Endothelial cell of umbilical vein (primary cell): ENCODE measurements around the gene PCNA. TPM values are rescaled to one million over a fixed set of nuclear protein-coding genes. Genes with fewer than 3 reads are reported as not detected.

ENCODE experiments used
- BruUV-seq: library from RNA; stranded (reverse); fragments of 400-500 nt; replicated peaks from 2 replicates; lab custom pipeline; 2021; lab: Mats Ljungman, UMichigan
- CTCF ChIA-PET: fragments of 300-600, 350-600 bp; sonication (Branson Sonifier 250); formaldehyde crosslinking; loops from one replicate; lab custom pipeline; 2021; ENCODE audit warnings: antibody characterized with exemption, inconsistent platforms; lab: Charles Lee
- POLR2A ChIA-PET: fragments of 300-600, 350-600 bp; sonication (Branson Sonifier 250); formaldehyde crosslinking; loops from one replicate; lab custom pipeline; 2021; ENCODE audit warnings: antibody characterized with exemption, inconsistent platforms; lab: Charles Lee
- DNase-seq: peaks from one replicate; pipeline ENCODE4 v3.0.0-alpha.2; 2011; ENCODE audit warnings: low read depth, low spot score
- FAIRE-seq: peaks from 2 replicates; lab custom pipeline; 2011; peaks lifted over from hg19 to GRCh38; lab: Jason Lieb, UNC
- H2AFZ ChIP-seq: 2 replicates; pipeline ENCODE4 v1.6.0; 2012; ENCODE audit warnings: low read depth, low read length, control low read depth, inconsistent platforms
- H3K27ac ChIP-seq: 2 replicates; pipeline ENCODE4 v1.5.1; 2011; ENCODE audit warnings: low read depth, mild to moderate bottlenecking, control low read depth, low read length, moderate library complexity; ENCODE audit not compliant: insufficient read depth
- H3K27me3 ChIP-seq, 2 experiments: 2 replicates each; pipeline versions ENCODE4 v1.6.0 to v1.6.1; 2011; ENCODE audit warnings: low read length in 2 of 2, mixed read lengths in 1 of 2; ENCODE audit not compliant: control insufficient read depth in 2 of 2, insufficient read depth in 2 of 2
- H3K36me3 ChIP-seq, 2 experiments: 2 replicates in 1 of 2; 3 replicates in 1 of 2; pipeline ENCODE4 v1.5.1; 2011; ENCODE audit warnings: low read length in 2 of 2, mild to moderate bottlenecking in 1 of 2, moderate library complexity in 1 of 2; ENCODE audit not compliant: control insufficient read depth in 2 of 2, insufficient read depth in 2 of 2; ENCODE audit errors: extremely low read depth in 1 of 2
- H3K4me1 ChIP-seq: 3 replicates; pipeline ENCODE4 v1.5.1; 2011; ENCODE audit warnings: mild to moderate bottlenecking, low read length; ENCODE audit not compliant: control insufficient read depth, insufficient read depth; ENCODE audit errors: extremely low read depth
- H3K4me2 ChIP-seq: 2 replicates; pipeline ENCODE4 v1.6.1; 2011; ENCODE audit warnings: low read length, control low read depth, mixed read lengths; ENCODE audit not compliant: insufficient read depth
- H3K4me3 ChIP-seq, 3 experiments: fragments of 200-600 bp in 1 of 3; sonication (generic), shearing (Covaris generic) in 1 of 3; replicated peaks in 1 of 3; 2 replicates each; pipeline ENCODE4 v1.5.1; 2011 to 2016; ENCODE audit warnings: control low read depth in 3 of 3, low read length in 3 of 3, mild to moderate bottlenecking in 2 of 3, inconsistent platforms in 1 of 3, low read depth in 1 of 3, moderate library complexity in 1 of 3; ENCODE audit not compliant: insufficient read depth in 1 of 3
- H3K79me2 ChIP-seq: 2 replicates; pipeline ENCODE4 v1.6.0; 2012; ENCODE audit warnings: low read length, inconsistent platforms; ENCODE audit not compliant: control insufficient read depth, insufficient read depth
- H3K9ac ChIP-seq: replicated peaks from 2 replicates; pipeline ENCODE3; 2011; ENCODE audit warnings: low read length, control low read depth; ENCODE audit not compliant: insufficient read depth; ENCODE audit errors: extremely low read depth
- H3K9me1 ChIP-seq: replicated peaks from 3 replicates; pipeline ENCODE4 v1.6.0; 2011; ENCODE audit warnings: mild to moderate bottlenecking, low read length; ENCODE audit not compliant: control insufficient read depth, insufficient read depth; ENCODE audit errors: extremely low read depth
- H3K9me3 ChIP-seq: replicated peaks from 2 replicates; pipeline ENCODE4 v1.5.1; 2012; ENCODE audit warnings: low read length, inconsistent platforms; ENCODE audit not compliant: control insufficient read depth, insufficient read depth
- H4K20me1 ChIP-seq: replicated peaks from 2 replicates; pipeline ENCODE3; 2011; ENCODE audit warnings: mild to moderate bottlenecking, low read length; ENCODE audit not compliant: control insufficient read depth, insufficient read depth; ENCODE audit errors: extremely low read depth
- CTCF ChIP-seq, 2 donors: IDR thresholded peaks; 1 replicate in 1 of 2; 2 replicates in 1 of 2; pipeline ENCODE4 v1.5.1; 2011; ENCODE audit warnings: low read length in 2 of 2, mild to moderate bottlenecking in 2 of 2, moderate library complexity in 2 of 2, control low read depth in 1 of 2, inconsistent platforms in 1 of 2, low read depth in 1 of 2; ENCODE audit not compliant: insufficient read depth in 1 of 2; ENCODE audit errors: extremely low read depth in 1 of 2
- EZH2 ChIP-seq: IDR thresholded peaks from 2 replicates; pipeline ENCODE4 v1.6.1; 2012; ENCODE audit warnings: borderline replicate concordance, low read depth, mild to moderate bottlenecking, moderate library complexity, low read length, inconsistent platforms; ENCODE audit not compliant: severe bottlenecking
- FOS ChIP-seq: IDR thresholded peaks from 2 replicates; pipeline ENCODE4 v1.6.1; 2011; ENCODE audit warnings: mild to moderate bottlenecking, low read length, moderate library complexity, borderline replicate concordance; ENCODE audit not compliant: insufficient read depth
- GATA2 ChIP-seq: IDR thresholded peaks from 2 replicates; pipeline ENCODE4 v1.7.0; 2011; ENCODE audit warnings: low read depth, mild to moderate bottlenecking, moderate library complexity, mixed read lengths, low read length; ENCODE audit not compliant: insufficient read length, insufficient read depth
- JUN ChIP-seq: IDR thresholded peaks from 2 replicates; pipeline ENCODE4 v1.6.1; 2011; ENCODE audit warnings: borderline replicate concordance, low read depth; ENCODE audit not compliant: insufficient read length, insufficient read depth
- MAX ChIP-seq: IDR thresholded peaks from 2 replicates; pipeline ENCODE4 v1.6.1; 2011; ENCODE audit not compliant: insufficient read depth, insufficient read length
- MYC ChIP-seq: IDR thresholded peaks from one replicate; pipeline ENCODE4 v1.6.1; 2011; ENCODE audit warnings: mild to moderate bottlenecking, low read depth, low read length
- POLR2A ChIP-seq: IDR thresholded peaks from 2 replicates; pipeline ENCODE4 v1.6.1; 2012; ENCODE audit warnings: low read depth, mild to moderate bottlenecking, control low read depth, low read length
- POLR2AphosphoS5 ChIP-seq: IDR thresholded peaks from 2 replicates; pipeline ENCODE4 v1.6.1; 2012; ENCODE audit warnings: low read depth, mild to moderate bottlenecking, control low read depth, low read length, moderate library complexity; ENCODE audit not compliant: insufficient read depth
- dilution Hi-C: fragments of 300-500 bp; cut with MboI; formaldehyde crosslinking; loops from one replicate; pipeline ENCODE4 v1.15.0; 2019; ENCODE audit warnings: low sequenced_read_pairs; ENCODE audit not compliant: extremely low pct_ligation_motif_present
- intact Hi-C: fragments of 100-400 bp; cut with micrococcal nuclease; formaldehyde crosslinking; loops from one replicate; pipeline ENCODE4 v1.10.0; 2022
- polyA plus RNA-seq, 4 experiments: library from polyadenylated mRNA; depleted of rRNA in 3 of 4; stranded (reverse) in 3 of 4; unstranded in 1 of 4; fragments of >200 nt; gene quantifications; 2 replicates each; pipeline versions ENCODE4 v1.2.1 to v1.2.3, GENCODE V29; 2011 to 2012; ENCODE audit warnings: missing spikeins in 1 of 4
- total RNA-seq: library from RNA; stranded (reverse); gene quantifications from 2 replicates; pipeline ENCODE4 v1.2.3, GENCODE V29; 2021

PCNA gene
- total and polyA plus RNA-seq, 2 donors (not counting 3 experiments of a cell fraction or from before 2014, with no cell fraction given), result 175 to 295 TPM

- DNase-seq, result no peak
- TF ChIP-seq MYC, result no peak
- no peak for TF ChIP-seq POLR2A
- TF ChIP-seq EZH2, result no peak
- TF ChIP-seq GATA2, result no peak
- no peak for TF ChIP-seq CTCF (IDR thresholded peaks at IDR 0.05; ENCODE audit: extremely low read depth in 1 of 2, insufficient read depth in 1 of 2, low read depth in 1 of 2, low read length in 2 of 2)
- TF ChIP-seq FOS, result no peak
- no peak for TF ChIP-seq MAX
- no peak for TF ChIP-seq JUN
- no peak for TF ChIP-seq POLR2AphosphoS5
- no peaks in the 10 kb centered on the region for H3K9me1 ChIP-seq
- H3K4me1 ChIP-seq, result peaks cover 17% of the 10 kb centered on the region
- H3K9me3 ChIP-seq, result no peaks in the 10 kb centered on the region
- H2AFZ ChIP-seq, result no peak overlapping the region
- H3K36me3 ChIP-seq, result no peaks in the 10 kb centered on the region
- peaks cover 23% of the 10 kb centered on the region for H3K79me2 ChIP-seq
- no peak overlapping the region for H3K4me2 ChIP-seq
- no peak overlapping the region for H3K4me3 ChIP-seq
- CTCF ChIA-PET, result no interaction called here
- dilution Hi-C loops (no loop called here), intact Hi-C loops (loop anchor here (10.0 kb wide), 1 partner anchor 232 kb away; no protein-coding TSS in a partner anchor)
- no peak for FAIRE-seq
- no peaks in the 10 kb centered on the region for H4K20me1 ChIP-seq
- no peaks in the 10 kb centered on the region for H3K27me3 ChIP-seq
- POLR2A ChIA-PET, result no interaction called here
- BruUV-seq, result no TSS peak
- H3K27ac ChIP-seq, result no peak overlapping the region
- H3K9ac ChIP-seq, result no peak overlapping the region
Measured at GRCh38 chr20:5122873-5123260, 3.1 kb upstream of the PCNA start.
